Medulla oblongata (tissue), 1 donor: ENCODE measurements around the gene ST3GAL3.

Experiments used
- DNase-seq: peaks from one replicate; pipeline ENCODE4 v3.0.0-alpha.2; 2015; ENCODE audit errors: extremely low spot score

ST3GAL3 gene

GRCh38 chr1:43707190-43708001 lies at the start of gene ST3GAL3:
ST3GAL3 (plus strand) TSS chr1:43707536; CDS start chr1:43736263, 28,727 bp downstream.
- DNase-seq = peak; percentile 93

GRCh38 chr1:43659212-43660166 lies 47.8 kb upstream of the ST3GAL3 start:
- DNase-seq = no peak

- DNase-seq = no peak
Measured at GRCh38 chr1:43660355-43660754, 47.0 kb upstream of the ST3GAL3 start.

GRCh38 chr1:43664369-43664768 lies 43.0 kb upstream of the ST3GAL3 start:
- DNase-seq = no peak

- no peak for DNase-seq
Measured at GRCh38 chr1:43666608-43667007, 40.7 kb upstream of the ST3GAL3 start.

GRCh38 chr1:43668956-43669355 lies 38.4 kb upstream of the ST3GAL3 start:
- DNase-seq = no peak

- DNase-seq = no peak
Measured at GRCh38 chr1:43669878-43670277, 37.5 kb upstream of the ST3GAL3 start.

- DNase-seq = no peak
Measured at GRCh38 chr1:43671193-43671592, 36.1 kb upstream of the ST3GAL3 start.

- no peak for DNase-seq
Measured at GRCh38 chr1:43671626-43672330, 35.6 kb upstream of the ST3GAL3 start.

GRCh38 chr1:43673261-43673660 lies 34.1 kb upstream of the ST3GAL3 start:
- DNase-seq = no peak

GRCh38 chr1:43678940-43679339 lies 28.4 kb upstream of the ST3GAL3 start:
- DNase-seq = no peak

- no peak for DNase-seq
Measured at GRCh38 chr1:43683560-43683959, 23.8 kb upstream of the ST3GAL3 start.

- no peak for DNase-seq
Measured at GRCh38 chr1:43686801-43687200, 20.5 kb upstream of the ST3GAL3 start.

- DNase-seq = no peak
Measured at GRCh38 chr1:43687301-43688108, 19.8 kb upstream of the ST3GAL3 start.

GRCh38 chr1:43688109-43688387 lies 19.3 kb upstream of the ST3GAL3 start:
- DNase-seq = no peak

- DNase-seq = no peak
Measured at GRCh38 chr1:43688594-43689000, 18.7 kb upstream of the ST3GAL3 start.

- no peak for DNase-seq
Measured at GRCh38 chr1:43689289-43689688, 18.0 kb upstream of the ST3GAL3 start.

- DNase-seq = peak; percentile 42
Measured at GRCh38 chr1:43691871-43692815, 15.2 kb upstream of the ST3GAL3 start.

- no peak for DNase-seq
Measured at GRCh38 chr1:43693371-43693770, 14.0 kb upstream of the ST3GAL3 start.

GRCh38 chr1:43699281-43699680 lies 8.1 kb upstream of the ST3GAL3 start:
- DNase-seq = no peak
